Measurements from ENCODE around the gene TICAM2. TPM values are rescaled to one million over a fixed set of nuclear protein-coding genes. Genes with fewer than 3 reads are reported as not detected.

The TICAM2 gene
- total RNA-seq, 1 experiment from 2014 or later: 1.0 TPM

DNA sequence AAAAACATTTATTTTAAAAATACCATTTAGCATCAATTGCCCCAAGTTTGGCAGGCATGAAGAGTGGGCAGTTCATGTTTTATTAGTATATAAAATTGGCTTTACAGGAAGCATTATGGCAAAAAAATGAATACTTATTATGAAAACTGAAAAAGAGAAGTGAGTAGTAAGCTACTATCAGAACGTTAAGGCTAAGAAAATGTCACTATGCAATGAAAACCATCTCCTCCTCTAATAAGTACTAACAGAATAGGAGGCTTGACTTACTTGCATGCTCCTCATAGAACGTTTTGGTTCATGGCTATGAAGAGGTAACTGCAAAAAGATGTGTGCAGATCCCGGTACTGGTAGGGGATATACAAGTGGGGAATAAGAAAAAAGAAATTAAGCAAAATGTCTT, 23.6 kb downstream of the TICAM2 start:
- H3K9me3 Mint-ChIP-seq: peaks cover 12% of the 10 kb centered on the region
- H3K36me3 Mint-ChIP-seq: peaks cover 4% of the 10 kb centered on the region
- TF ChIP-seq USF1 (CRISPR knock-in tag; IDR thresholded peaks at IDR 0.05) (no peak), ZNF425 (CRISPR knock-in tag; conservative IDR thresholded peaks at IDR 0.05) (no peak), GABPB1 (CRISPR knock-in tag; IDR thresholded peaks at IDR 0.05) (no peak), NR2C2 (CRISPR knock-in tag; IDR thresholded peaks at IDR 0.05) (no peak), OVOL2 (CRISPR knock-in tag; IDR thresholded peaks at IDR 0.05; ENCODE audit: borderline replicate concordance) (no peak), ZNF232 (CRISPR knock-in tag; IDR thresholded peaks at IDR 0.05) (no peak), STAT6 (CRISPR knock-in tag; conservative IDR thresholded peaks at IDR 0.05; ENCODE audit: low read depth) (no peak), ZNF317 (CRISPR knock-in tag; IDR thresholded peaks at IDR 0.05; ENCODE audit: borderline replicate concordance, low read depth) (no peak), CREM (CRISPR knock-in tag; IDR thresholded peaks at IDR 0.05) (no peak), PREB (CRISPR knock-in tag; IDR thresholded peaks at IDR 0.05; ENCODE audit: borderline replicate concordance) (no peak), SP1 (CRISPR knock-in tag; conservative IDR thresholded peaks at IDR 0.05) (no peak), ZNF416 (CRISPR knock-in tag; IDR thresholded peaks at IDR 0.05) (no peak), MXD4 (CRISPR knock-in tag; IDR thresholded peaks at IDR 0.05; ENCODE audit: borderline replicate concordance) (no peak), SOX15 (CRISPR knock-in tag; IDR thresholded peaks at IDR 0.05) (no peak), TCF7 (CRISPR knock-in tag; IDR thresholded peaks at IDR 0.05; ENCODE audit: low read depth) (no peak), NR3C1 (CRISPR knock-in tag; conservative IDR thresholded peaks at IDR 0.05; ENCODE audit: low read depth) (no peak)
- TF ChIP-seq, protein P1, sequence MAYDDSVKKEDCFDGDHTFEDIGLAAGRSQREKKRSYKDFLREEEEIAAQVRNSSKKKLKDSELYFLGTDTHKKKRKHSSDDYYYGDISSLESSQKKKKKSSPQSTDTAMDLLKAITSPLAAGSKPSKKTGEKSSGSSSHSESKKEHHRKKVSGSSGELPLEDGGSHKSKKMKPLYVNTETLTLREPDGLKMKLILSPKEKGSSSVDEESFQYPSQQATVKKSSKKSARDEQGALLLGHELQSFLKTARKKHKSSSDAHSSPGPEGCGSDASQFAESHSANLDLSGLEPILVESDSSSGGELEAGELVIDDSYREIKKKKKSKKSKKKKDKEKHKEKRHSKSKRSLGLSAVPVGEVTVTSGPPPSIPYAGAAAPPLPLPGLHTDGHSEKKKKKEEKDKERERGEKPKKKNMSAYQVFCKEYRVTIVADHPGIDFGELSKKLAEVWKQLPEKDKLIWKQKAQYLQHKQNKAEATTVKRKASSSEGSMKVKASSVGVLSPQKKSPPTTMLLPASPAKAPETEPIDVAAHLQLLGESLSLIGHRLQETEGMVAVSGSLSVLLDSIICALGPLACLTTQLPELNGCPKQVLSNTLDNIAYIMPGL (CRISPR knock-in tag; IDR thresholded peaks at IDR 0.05): no peak
- TF ChIP-seq, protein P2, sequence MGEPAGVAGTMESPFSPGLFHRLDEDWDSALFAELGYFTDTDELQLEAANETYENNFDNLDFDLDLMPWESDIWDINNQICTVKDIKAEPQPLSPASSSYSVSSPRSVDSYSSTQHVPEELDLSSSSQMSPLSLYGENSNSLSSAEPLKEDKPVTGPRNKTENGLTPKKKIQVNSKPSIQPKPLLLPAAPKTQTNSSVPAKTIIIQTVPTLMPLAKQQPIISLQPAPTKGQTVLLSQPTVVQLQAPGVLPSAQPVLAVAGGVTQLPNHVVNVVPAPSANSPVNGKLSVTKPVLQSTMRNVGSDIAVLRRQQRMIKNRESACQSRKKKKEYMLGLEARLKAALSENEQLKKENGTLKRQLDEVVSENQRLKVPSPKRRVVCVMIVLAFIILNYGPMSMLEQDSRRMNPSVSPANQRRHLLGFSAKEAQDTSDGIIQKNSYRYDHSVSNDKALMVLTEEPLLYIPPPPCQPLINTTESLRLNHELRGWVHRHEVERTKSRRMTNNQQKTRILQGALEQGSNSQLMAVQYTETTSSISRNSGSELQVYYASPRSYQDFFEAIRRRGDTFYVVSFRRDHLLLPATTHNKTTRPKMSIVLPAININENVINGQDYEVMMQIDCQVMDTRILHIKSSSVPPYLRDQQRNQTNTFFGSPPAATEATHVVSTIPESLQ (CRISPR knock-in tag; IDR thresholded peaks at IDR 0.05): no peak
- TF ChIP-seq, protein P3, sequence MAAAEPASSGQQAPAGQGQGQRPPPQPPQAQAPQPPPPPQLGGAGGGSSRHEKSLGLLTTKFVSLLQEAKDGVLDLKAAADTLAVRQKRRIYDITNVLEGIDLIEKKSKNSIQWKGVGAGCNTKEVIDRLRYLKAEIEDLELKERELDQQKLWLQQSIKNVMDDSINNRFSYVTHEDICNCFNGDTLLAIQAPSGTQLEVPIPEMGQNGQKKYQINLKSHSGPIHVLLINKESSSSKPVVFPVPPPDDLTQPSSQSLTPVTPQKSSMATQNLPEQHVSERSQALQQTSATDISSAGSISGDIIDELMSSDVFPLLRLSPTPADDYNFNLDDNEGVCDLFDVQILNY (CRISPR knock-in tag; IDR thresholded peaks at IDR 0.05): no peak
- no peak overlapping the region for H3K4me3 Mint-ChIP-seq
- peaks cover 6% of the 10 kb centered on the region for H3K4me1 Mint-ChIP-seq
- ATAC-seq (no peak), DNase-seq (ENCODE audit: low spot score) (no peak)
- H3K27me3 Mint-ChIP-seq (ENCODE audit: low read depth): no peaks in the 10 kb centered on the region
- no peak overlapping the region for H3K27ac Mint-ChIP-seq
- ChIA-PET POLR2A (no interaction called here), CTCF (no interaction called here)
